ENCODE data around the gene MOXD1.

DNA sequence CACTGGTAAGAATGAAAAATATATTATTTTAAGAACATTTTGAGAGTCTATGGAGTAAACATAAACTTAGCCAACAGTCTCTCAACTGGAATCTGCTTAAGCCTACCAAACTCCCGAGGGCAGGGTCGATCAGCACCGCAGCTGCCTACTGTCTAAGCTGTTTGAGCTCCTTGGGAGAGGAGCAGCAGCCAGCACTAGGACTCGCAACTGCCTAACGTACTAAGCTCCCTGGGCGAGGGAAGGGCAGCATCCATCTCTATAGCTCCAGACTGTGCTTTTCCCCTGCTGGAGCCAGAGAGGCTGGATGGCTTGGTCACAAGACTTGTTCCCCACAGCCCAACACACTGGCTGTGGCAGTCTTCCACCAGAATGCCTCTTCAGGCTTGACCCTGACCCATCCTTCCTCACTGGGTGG, 96.4 kb downstream of the MOXD1 start:
- no peak for TF ChIP-seq MXI1 (conservative IDR thresholded peaks at IDR 0.05; ENCODE audit: poor library complexity, severe bottlenecking)
- TF ChIP-seq, protein P1, sequence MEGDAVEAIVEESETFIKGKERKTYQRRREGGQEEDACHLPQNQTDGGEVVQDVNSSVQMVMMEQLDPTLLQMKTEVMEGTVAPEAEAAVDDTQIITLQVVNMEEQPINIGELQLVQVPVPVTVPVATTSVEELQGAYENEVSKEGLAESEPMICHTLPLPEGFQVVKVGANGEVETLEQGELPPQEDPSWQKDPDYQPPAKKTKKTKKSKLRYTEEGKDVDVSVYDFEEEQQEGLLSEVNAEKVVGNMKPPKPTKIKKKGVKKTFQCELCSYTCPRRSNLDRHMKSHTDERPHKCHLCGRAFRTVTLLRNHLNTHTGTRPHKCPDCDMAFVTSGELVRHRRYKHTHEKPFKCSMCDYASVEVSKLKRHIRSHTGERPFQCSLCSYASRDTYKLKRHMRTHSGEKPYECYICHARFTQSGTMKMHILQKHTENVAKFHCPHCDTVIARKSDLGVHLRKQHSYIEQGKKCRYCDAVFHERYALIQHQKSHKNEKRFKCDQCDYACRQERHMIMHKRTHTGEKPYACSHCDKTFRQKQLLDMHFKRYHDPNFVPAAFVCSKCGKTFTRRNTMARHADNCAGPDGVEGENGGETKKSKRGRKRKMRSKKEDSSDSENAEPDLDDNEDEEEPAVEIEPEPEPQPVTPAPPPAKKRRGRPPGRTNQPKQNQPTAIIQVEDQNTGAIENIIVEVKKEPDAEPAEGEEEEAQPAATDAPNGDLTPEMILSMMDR (IDR thresholded peaks at IDR 0.05; ENCODE audit: poor library complexity, severe bottlenecking) = no peak
- no peak for TF ChIP-seq RAD21 (conservative IDR thresholded peaks at IDR 0.05)
- no peak for TF ChIP-seq SMC3 (conservative IDR thresholded peaks at IDR 0.05; ENCODE audit: poor library complexity)
- no peak for TF ChIP-seq EP300 (conservative IDR thresholded peaks at IDR 0.05; ENCODE audit: poor library complexity, severe bottlenecking)
- TF ChIP-seq TAF1 (IDR thresholded peaks at IDR 0.05; ENCODE audit: low read depth) = no peak
- TF ChIP-seq EZH2 (IDR thresholded peaks at IDR 0.05; ENCODE audit: borderline replicate concordance, insufficient read depth, low read length, poor library complexity, severe bottlenecking) = no peak
- TF ChIP-seq POLR2AphosphoS5 (IDR thresholded peaks at IDR 0.05) = no peak
- TF ChIP-seq, protein P2, sequence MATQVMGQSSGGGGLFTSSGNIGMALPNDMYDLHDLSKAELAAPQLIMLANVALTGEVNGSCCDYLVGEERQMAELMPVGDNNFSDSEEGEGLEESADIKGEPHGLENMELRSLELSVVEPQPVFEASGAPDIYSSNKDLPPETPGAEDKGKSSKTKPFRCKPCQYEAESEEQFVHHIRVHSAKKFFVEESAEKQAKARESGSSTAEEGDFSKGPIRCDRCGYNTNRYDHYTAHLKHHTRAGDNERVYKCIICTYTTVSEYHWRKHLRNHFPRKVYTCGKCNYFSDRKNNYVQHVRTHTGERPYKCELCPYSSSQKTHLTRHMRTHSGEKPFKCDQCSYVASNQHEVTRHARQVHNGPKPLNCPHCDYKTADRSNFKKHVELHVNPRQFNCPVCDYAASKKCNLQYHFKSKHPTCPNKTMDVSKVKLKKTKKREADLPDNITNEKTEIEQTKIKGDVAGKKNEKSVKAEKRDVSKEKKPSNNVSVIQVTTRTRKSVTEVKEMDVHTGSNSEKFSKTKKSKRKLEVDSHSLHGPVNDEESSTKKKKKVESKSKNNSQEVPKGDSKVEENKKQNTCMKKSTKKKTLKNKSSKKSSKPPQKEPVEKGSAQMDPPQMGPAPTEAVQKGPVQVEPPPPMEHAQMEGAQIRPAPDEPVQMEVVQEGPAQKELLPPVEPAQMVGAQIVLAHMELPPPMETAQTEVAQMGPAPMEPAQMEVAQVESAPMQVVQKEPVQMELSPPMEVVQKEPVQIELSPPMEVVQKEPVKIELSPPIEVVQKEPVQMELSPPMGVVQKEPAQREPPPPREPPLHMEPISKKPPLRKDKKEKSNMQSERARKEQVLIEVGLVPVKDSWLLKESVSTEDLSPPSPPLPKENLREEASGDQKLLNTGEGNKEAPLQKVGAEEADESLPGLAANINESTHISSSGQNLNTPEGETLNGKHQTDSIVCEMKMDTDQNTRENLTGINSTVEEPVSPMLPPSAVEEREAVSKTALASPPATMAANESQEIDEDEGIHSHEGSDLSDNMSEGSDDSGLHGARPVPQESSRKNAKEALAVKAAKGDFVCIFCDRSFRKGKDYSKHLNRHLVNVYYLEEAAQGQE (IDR thresholded peaks at IDR 0.05; ENCODE audit: borderline replicate concordance) = no peak
